H9 (cell line): ENCODE measurements around the gene PYGO2. TPM values are rescaled to one million over a fixed set of nuclear protein-coding genes. Genes with fewer than 3 reads are reported as not detected.

Experiments used
- DNase-seq: peaks from one replicate; pipeline ENCODE4 v3.0.0-alpha.2; 2017
- H2AFZ ChIP-seq: one replicate; pipeline ENCODE4 v1.6.1; 2013; ENCODE audit warnings: mild to moderate bottlenecking, low read length, control low read depth, moderate library complexity
- H2AK5ac ChIP-seq: 2 replicates; pipeline ENCODE4 v1.6.1; 2013; ENCODE audit warnings: low read length, control low read depth, mixed read lengths; ENCODE audit not compliant: insufficient read length
- H2BK120ac ChIP-seq: one replicate; pipeline ENCODE4 v1.6.1; 2013; ENCODE audit warnings: low read depth, mild to moderate bottlenecking, low read length, control low read depth, inconsistent platforms; ENCODE audit not compliant: poor library complexity, severe bottlenecking
- H2BK12ac ChIP-seq: 2 replicates; pipeline ENCODE4 v1.6.1; 2013; ENCODE audit warnings: low read length, control low read depth, mixed read lengths, low read depth; ENCODE audit not compliant: insufficient read length
- H2BK15ac ChIP-seq: 2 replicates; pipeline ENCODE4 v1.6.1; 2013; ENCODE audit warnings: low read depth, low read length, control low read depth
- H2BK20ac ChIP-seq: one replicate; pipeline ENCODE4 v1.6.1; 2013; ENCODE audit warnings: low read depth, mild to moderate bottlenecking, low read length, control low read depth, inconsistent platforms; ENCODE audit not compliant: poor library complexity, severe bottlenecking
- H2BK5ac ChIP-seq: 2 replicates; pipeline ENCODE4 v1.6.1; 2013; ENCODE audit warnings: low read length, control low read depth, mixed read lengths; ENCODE audit not compliant: insufficient read length
- H3K14ac ChIP-seq: 2 replicates; pipeline ENCODE4 v1.6.1; 2013; ENCODE audit warnings: low read length, control low read depth; ENCODE audit not compliant: insufficient read depth
- H3K18ac ChIP-seq: 2 replicates; pipeline ENCODE4 v1.6.1; 2013; ENCODE audit warnings: low read depth, mild to moderate bottlenecking, mixed read lengths, low read length, control low read depth; ENCODE audit not compliant: insufficient read length
- H3K23ac ChIP-seq: 2 replicates; pipeline ENCODE4 v1.6.1; 2013; ENCODE audit warnings: low read length, control low read depth, mixed read lengths, low read depth; ENCODE audit not compliant: insufficient read length
- H3K23me2 ChIP-seq: 2 replicates; pipeline ENCODE4 v1.6.1; 2013; ENCODE audit warnings: low read depth, mild to moderate bottlenecking, mixed read lengths, low read length, control low read depth; ENCODE audit not compliant: insufficient read length, poor library complexity, severe bottlenecking
- H3K27ac ChIP-seq: 2 replicates; pipeline ENCODE4 v1.5.1; 2013; ENCODE audit warnings: low read length, control low read depth, mixed read lengths, low read depth; ENCODE audit not compliant: insufficient read length
- H3K27me3 ChIP-seq: 2 replicates; pipeline ENCODE4 v1.6.1; 2013; ENCODE audit warnings: low read length, control low read depth, inconsistent platforms; ENCODE audit not compliant: insufficient read depth
- H3K4ac ChIP-seq: 2 replicates; pipeline ENCODE4 v1.6.1; 2013; ENCODE audit warnings: low read depth, mild to moderate bottlenecking, control low read depth, inconsistent platforms, low read length, moderate library complexity
- H3K4me1 ChIP-seq: 2 replicates; pipeline ENCODE4 v1.6.1; 2013; ENCODE audit warnings: low read length, control low read depth, inconsistent platforms; ENCODE audit not compliant: insufficient read depth
- H3K4me2 ChIP-seq: 2 replicates; pipeline ENCODE4 v1.6.1; 2013; ENCODE audit warnings: low read length, control low read depth, mixed read lengths; ENCODE audit not compliant: insufficient read length, insufficient read depth
- H3K56ac ChIP-seq: 2 replicates; pipeline ENCODE4 v1.6.1; 2013; ENCODE audit warnings: low read depth, mild to moderate bottlenecking, mixed read lengths, low read length, control low read depth; ENCODE audit not compliant: insufficient read length
- H3K79me1 ChIP-seq: 2 replicates; pipeline ENCODE4 v1.6.1; 2013; ENCODE audit warnings: low read depth, mild to moderate bottlenecking, moderate library complexity, low read length, control low read depth, inconsistent platforms; ENCODE audit not compliant: insufficient read depth, poor library complexity, severe bottlenecking
- H3K79me2 ChIP-seq: 2 replicates; pipeline ENCODE4 v1.6.1; 2013; ENCODE audit warnings: low read length, control low read depth, inconsistent platforms; ENCODE audit not compliant: insufficient read depth
- H3K9ac ChIP-seq: 2 replicates; pipeline ENCODE4 v1.6.1; 2013; ENCODE audit warnings: low read length, control low read depth, mixed read lengths; ENCODE audit not compliant: insufficient read length; ENCODE audit errors: extremely low read depth
- H3K9me3 ChIP-seq: one replicate; pipeline ENCODE4 v1.6.1; 2013; ENCODE audit warnings: low read depth, low read length, inconsistent platforms; ENCODE audit not compliant: control insufficient read depth
- H3T11ph ChIP-seq: one replicate; pipeline ENCODE4 v1.6.1; 2013; ENCODE audit warnings: mild to moderate bottlenecking, low read length, control low read depth, inconsistent platforms
- H4K20me1 ChIP-seq: one replicate; pipeline ENCODE4 v1.6.1; 2013; ENCODE audit not compliant: control insufficient read depth, insufficient read length, insufficient read depth
- H4K5ac ChIP-seq: 2 replicates; pipeline ENCODE4 v1.6.1; 2013; ENCODE audit warnings: low read depth, mild to moderate bottlenecking, mixed read lengths, low read length, control low read depth; ENCODE audit not compliant: insufficient read length
- H4K8ac ChIP-seq: replicated peaks from 2 replicates; pipeline ENCODE4 v1.6.1; 2013; ENCODE audit warnings: low read length, control low read depth, mixed read lengths, low read depth; ENCODE audit not compliant: insufficient read length
- H4K91ac ChIP-seq: 2 replicates; pipeline ENCODE4 v1.6.1; 2013; ENCODE audit warnings: low read depth, mild to moderate bottlenecking, moderate library complexity, mixed read lengths, low read length, control low read depth; ENCODE audit not compliant: insufficient read length
- H3K27ac Mint-ChIP-seq, 3 experiments: 2 replicates in 2 of 3; 3 replicates in 1 of 3; pipeline ENCODE4 v1.8.0; 2020 to 2021; ENCODE audit warnings: mixed read lengths in 3 of 3, mild to moderate bottlenecking in 1 of 3, moderate library complexity in 1 of 3
- H3K27me3 Mint-ChIP-seq: 2 replicates; pipeline ENCODE4 v1.8.0; 2021; ENCODE audit warnings: low read depth, mild to moderate bottlenecking, moderate library complexity, mixed read lengths
- H3K36me3 Mint-ChIP-seq, 3 experiments: 2 replicates in 2 of 3; 3 replicates in 1 of 3; pipeline ENCODE4 v1.8.0; 2020 to 2021; ENCODE audit warnings: low read depth in 3 of 3, mixed read lengths in 3 of 3; ENCODE audit not compliant: insufficient read depth in 1 of 3
- H3K4me1 Mint-ChIP-seq, 2 experiments: 2 replicates each; pipeline ENCODE4 v1.8.0; 2020; ENCODE audit warnings: mixed read lengths in 2 of 2
- H3K4me3 Mint-ChIP-seq, 2 experiments: 2 replicates in 1 of 2; 3 replicates in 1 of 2; pipeline ENCODE4 v1.8.0; 2020 to 2021; ENCODE audit warnings: mild to moderate bottlenecking in 2 of 2, mixed read lengths in 2 of 2, moderate library complexity in 1 of 2
- H3K9me3 Mint-ChIP-seq, 2 experiments: 2 replicates in 1 of 2; 3 replicates in 1 of 2; pipeline ENCODE4 v1.8.0; 2020; ENCODE audit warnings: mild to moderate bottlenecking in 2 of 2, mixed read lengths in 2 of 2, moderate library complexity in 1 of 2
- WGBS: extraction: QIAGEN DNeasy Blood & Tissue Kit; methylation state at CpG from one replicate; pipeline ENCODE4 v1.1.7; 2013; ENCODE audit warnings: missing lambda C conversion rate, low lambda C conversion rate, mixed read lengths; ENCODE audit not compliant: insufficient read length; ENCODE audit errors: extremely low coverage; 5-methylcytosine and 5-hydroxymethylcytosine counted together
- total RNA-seq: library from RNA; stranded (reverse); gene quantifications from 2 replicates; pipeline ENCODE4 v1.2.1, GENCODE V29; 2021
- TF ChIP-seq, protein P1 (sequence below): fragments of 200-600 bp; sonication (generic); conservative IDR thresholded peaks from 3 replicates; pipeline ENCODE4 v1.8.0; 2021; ENCODE audit warnings: antibody characterized with exemption, mild to moderate bottlenecking

The PYGO2 gene
- total RNA-seq, 1 experiment from 2014 or later: 38.7 TPM

DNA sequence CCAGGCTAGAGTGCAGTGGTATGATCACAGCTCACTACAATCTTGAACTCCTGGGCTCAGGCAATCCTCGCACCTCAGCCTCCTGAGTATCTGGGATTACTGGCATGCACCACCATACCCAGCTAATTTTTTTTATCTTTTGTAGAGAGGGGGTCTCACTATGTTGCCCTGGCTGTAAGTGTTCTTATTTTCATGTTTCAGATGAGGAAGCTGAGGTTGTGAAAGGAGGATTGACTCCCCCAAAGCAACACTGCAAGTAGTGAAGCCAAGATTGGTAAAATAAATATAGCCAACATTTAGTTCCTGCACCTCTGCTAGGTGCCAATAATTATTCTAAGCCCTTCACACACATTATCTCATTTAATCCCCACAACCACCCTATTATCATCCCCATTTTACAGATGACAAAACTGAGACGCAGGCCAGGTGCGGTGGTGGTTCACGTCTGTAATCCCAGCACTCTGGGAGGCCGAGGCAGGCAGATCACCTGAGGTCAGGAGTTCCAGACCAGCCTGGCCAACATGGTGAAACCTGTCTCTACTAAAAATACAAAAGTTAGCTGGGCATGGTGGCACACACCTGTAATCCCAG, 27.1 kb downstream of the PYGO2 start:
- no peak overlapping the region for H2BK12ac ChIP-seq
- no peak overlapping the region for H2BK20ac ChIP-seq
- no CpG with 5 or more reads among the region's 5 CpGs for WGBS
- no peak overlapping the region for H3K23ac ChIP-seq
- H3K18ac ChIP-seq: no peak overlapping the region
- H3K9ac ChIP-seq: no peak overlapping the region
- H3K36me3 Mint-ChIP-seq: peaks cover 0 to 5% (median 0%) of the 10 kb centered on the region in 3 experiments; a peak in 3 of 7 replicates
- H3K4me1 ChIP-seq: no peaks in the 10 kb centered on the region; the same call in 1 of the 2 replicates
- H3K23me2 ChIP-seq: peaks cover 11% of the 10 kb centered on the region
- H4K5ac ChIP-seq: no peak overlapping the region
- H2BK15ac ChIP-seq: no peak overlapping the region
- no peak overlapping the region for H3K4ac ChIP-seq
- no peak overlapping the region for H2BK5ac ChIP-seq
- H3K79me1 ChIP-seq: no peaks in the 10 kb centered on the region
- H3K14ac ChIP-seq: no peak overlapping the region
- H3K9me3 Mint-ChIP-seq: no peaks in the 10 kb centered on the region; a peak in 2 of 5 replicates
- H4K91ac ChIP-seq: no peak overlapping the region
- TF ChIP-seq, protein P1, sequence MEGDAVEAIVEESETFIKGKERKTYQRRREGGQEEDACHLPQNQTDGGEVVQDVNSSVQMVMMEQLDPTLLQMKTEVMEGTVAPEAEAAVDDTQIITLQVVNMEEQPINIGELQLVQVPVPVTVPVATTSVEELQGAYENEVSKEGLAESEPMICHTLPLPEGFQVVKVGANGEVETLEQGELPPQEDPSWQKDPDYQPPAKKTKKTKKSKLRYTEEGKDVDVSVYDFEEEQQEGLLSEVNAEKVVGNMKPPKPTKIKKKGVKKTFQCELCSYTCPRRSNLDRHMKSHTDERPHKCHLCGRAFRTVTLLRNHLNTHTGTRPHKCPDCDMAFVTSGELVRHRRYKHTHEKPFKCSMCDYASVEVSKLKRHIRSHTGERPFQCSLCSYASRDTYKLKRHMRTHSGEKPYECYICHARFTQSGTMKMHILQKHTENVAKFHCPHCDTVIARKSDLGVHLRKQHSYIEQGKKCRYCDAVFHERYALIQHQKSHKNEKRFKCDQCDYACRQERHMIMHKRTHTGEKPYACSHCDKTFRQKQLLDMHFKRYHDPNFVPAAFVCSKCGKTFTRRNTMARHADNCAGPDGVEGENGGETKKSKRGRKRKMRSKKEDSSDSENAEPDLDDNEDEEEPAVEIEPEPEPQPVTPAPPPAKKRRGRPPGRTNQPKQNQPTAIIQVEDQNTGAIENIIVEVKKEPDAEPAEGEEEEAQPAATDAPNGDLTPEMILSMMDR: no peak
- no peaks in the 10 kb centered on the region for H3K9me3 ChIP-seq
- H3K27ac Mint-ChIP-seq: no peak overlapping the region
- H2AFZ ChIP-seq: no peak overlapping the region
- no peak for DNase-seq
- H3K4me1 Mint-ChIP-seq: peaks cover 14 to 16% of the 10 kb centered on the region in 2 experiments
- no peak overlapping the region; a peak in 1 of 5 replicates for H3K4me3 Mint-ChIP-seq
- no peak overlapping the region for H3K56ac ChIP-seq
- no peaks in the 10 kb centered on the region; the same call in 1 of the 2 replicates for H3K27me3 Mint-ChIP-seq
- H2AK5ac ChIP-seq: no peak overlapping the region
- H2BK120ac ChIP-seq: no peak overlapping the region
- no peak overlapping the region for H3K4me2 ChIP-seq
- no peak overlapping the region for H3T11ph ChIP-seq
- H4K8ac ChIP-seq: no peak overlapping the region
- H4K20me1 ChIP-seq: no peaks in the 10 kb centered on the region
- no peak overlapping the region for H3K27ac ChIP-seq
- H3K79me2 ChIP-seq: no peaks in the 10 kb centered on the region
- H3K27me3 ChIP-seq: no peaks in the 10 kb centered on the region
